GM21423 (cell line): ENCODE results near the gene NR2E1.

Experiments used
- ATAC-seq: cut with Tn5 transposase; IDR thresholded peaks from one replicate; pipeline ENCODE4 v1.9.1; 2021; ENCODE audit warnings: mild to moderate bottlenecking, moderate library complexity; ENCODE audit not compliant: unreplicated experiment

NR2E1 gene

GRCh38 chr6:108165714-108166663, at the start of gene NR2E1:
Gene NR2E1 (plus strand): TSS chr6:108166022. CDS start chr6:108166766, 744 bp downstream.
- no peak for ATAC-seq

- ATAC-seq, result no peak
Observed at GRCh38 chr6:108116546-108117426, 49.0 kb upstream of the NR2E1 start.

- no peak for ATAC-seq
Observed at GRCh38 chr6:108117427-108118358, 48.1 kb upstream of the NR2E1 start.

GRCh38 chr6:108118359-108118724, 47.5 kb upstream of the NR2E1 start:
- ATAC-seq, result no peak

GRCh38 chr6:108118810-108119768, 46.7 kb upstream of the NR2E1 start:
- no peak for ATAC-seq

DNA sequence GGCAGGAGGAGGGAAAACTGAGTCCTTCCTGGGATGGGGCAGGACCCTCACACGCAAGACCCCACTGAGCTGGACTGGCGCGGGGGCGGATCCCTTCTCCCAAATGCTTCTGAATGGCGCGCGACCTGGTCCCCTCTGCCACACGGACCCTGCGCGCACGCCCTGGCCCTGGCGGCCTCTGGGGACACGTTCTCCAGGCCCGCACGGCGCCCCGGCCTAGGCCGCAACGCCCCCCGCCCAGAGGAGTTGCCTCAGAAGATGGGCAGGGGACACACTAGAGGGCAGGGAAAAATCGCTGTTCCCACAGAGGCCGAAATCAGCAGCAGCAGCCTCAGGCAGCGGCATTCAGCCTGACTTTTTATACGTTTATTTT, 46.1 kb upstream of the NR2E1 start:
- ATAC-seq, result no peak

DNA sequence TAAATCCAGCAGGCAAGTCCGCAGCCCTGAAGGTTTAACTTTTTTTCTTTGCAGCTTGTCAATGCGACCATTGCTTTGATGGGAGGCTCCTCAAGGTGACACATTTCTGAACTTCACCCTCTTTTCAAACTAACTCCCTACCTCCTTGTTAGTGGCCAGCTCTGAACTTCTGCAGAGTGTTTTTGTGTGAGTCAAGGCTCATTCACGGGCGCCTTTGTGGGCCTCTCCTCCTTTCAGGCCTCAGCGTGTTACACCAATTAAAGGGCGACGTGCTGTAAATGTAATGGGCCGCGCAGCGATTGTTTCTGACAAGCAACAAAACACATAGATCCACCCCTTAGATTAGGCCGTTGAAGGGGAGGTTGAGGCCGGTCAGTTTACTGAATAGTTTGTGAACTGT, 45.5 kb upstream of the NR2E1 start:
- no peak for ATAC-seq

- ATAC-seq, result no peak
Observed at GRCh38 chr6:108121612-108122011, 44.2 kb upstream of the NR2E1 start.

GRCh38 chr6:108123481-108123929, 42.3 kb upstream of the NR2E1 start:
- no peak for ATAC-seq

DNA sequence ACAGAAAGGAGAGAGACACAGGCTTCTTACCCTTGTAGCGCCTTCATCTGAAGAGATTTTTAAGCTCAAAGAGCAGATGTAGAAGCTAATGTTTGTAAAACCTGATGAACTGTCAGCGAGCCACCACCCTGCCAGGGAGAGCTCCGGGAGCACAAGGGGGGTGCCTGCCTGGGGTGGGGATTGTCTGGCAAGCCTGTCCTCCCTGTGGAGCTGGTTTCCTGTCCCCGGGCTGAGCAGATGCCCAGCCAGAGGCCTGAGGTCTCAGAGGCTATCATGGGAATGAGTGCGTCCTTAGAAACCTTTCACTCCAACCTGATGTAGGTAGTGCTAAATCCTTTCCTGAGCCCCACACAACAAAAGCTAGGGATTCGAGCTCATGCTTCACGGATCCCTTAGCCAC, 41.9 kb upstream of the NR2E1 start:
- no peak for ATAC-seq

GRCh38 chr6:108127056-108127455, 38.8 kb upstream of the NR2E1 start:
- ATAC-seq, result no peak

DNA sequence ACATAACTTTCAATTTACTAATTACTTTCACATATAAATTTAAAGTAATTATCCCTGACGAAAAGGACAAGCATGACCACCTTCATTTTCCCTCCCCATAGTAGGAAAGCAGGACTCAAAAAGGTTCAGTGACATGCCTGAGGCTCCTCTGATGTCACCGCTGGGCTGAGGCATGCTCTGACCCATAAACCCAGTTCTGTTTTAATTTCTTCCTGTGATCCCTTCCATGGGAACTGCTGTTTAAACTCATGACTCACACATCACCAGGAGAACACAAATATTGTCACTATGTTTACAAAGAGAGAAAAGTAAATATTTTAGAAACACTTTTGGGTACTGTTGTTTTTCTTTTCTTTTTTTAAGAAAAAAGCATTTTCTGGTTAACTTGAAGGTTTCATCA, 38.0 kb upstream of the NR2E1 start:
- no peak for ATAC-seq

DNA sequence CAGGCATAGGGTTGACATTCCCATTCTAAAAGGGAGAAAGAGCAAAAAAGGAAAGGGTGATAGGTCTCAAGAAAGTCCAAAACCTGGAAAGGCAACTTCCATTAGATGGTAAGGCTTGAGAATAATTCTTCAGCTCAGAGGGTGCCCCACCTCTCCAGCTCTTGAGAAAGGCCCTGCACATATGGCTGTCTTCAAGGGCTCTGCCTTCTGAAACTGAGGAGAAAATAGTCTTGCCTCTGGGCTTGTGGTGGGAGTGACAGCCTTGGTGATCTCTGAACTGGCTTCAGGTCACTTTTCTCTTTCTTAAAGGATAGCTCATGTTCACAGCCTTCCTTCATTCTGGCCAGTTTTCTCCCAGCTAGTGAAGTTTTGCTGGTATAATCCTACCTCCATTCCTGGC, 35.6 kb upstream of the NR2E1 start:
- ATAC-seq, result no peak

- ATAC-seq, result no peak
Observed at GRCh38 chr6:108132863-108133262, 33.0 kb upstream of the NR2E1 start.

DNA sequence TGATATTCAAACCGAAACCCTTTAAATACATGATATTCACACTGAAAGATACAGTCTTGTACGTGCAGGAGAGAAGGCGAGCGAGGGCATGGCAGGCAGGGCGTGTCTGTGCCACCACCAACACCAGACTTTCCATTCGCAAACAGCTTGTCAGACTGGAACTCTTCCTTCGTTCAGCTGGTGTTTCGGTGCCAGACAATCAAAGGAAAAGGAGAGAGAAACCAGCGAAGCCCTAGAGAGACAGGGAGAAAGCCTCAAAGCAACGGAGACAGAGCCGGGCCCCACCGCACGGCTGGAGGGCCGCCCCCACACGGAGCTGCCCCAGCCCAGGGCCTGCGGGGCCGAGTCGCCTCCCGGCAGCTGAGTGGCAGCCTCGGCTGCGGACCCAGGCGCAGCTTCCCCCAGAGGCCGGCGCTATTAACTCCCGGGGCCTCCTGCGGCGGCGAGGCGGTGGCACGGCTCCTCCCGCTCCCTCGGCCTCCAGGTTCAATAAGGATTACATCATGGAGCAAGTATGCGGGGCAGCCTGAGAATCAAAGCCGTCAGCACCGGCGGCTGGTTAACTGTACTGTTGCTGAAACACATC, 32.1 kb upstream of the NR2E1 start:
- ATAC-seq, result no peak

DNA sequence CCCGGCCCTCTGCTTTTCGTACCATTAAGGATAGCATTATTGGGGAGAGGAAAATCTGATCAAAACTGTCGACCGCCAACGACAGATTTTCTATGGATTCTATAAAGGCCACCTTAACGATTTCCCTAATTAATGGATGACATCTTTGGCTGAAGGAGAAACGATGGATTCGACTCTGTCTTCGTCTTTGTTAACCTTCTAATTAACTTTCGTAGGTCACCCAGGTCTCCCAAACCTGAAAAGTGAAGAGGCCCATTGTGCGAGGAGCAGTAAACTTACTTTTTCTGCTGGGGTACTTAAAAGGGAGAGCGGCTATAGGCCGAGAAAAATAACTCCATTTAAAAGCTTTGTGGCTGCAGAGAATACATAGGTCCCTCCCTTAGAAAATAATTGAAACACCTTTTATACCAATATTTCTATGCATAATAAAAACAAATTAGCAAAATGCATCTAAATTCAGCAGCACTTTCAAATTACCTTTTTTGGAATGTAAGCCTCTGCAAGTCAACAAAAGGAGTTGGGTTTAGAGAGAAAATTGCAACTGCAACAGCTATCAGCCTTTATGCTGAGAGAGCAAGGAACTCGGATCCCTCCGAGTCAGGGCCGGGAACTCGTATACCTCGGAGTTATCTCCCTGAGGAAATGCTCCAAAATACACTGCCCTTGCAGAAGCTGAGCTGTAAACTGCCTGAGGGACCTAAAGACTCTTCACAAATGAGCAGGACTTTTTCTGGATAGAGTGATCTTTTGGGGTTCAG, 31.4 kb upstream of the NR2E1 start:
- no peak for ATAC-seq

DNA sequence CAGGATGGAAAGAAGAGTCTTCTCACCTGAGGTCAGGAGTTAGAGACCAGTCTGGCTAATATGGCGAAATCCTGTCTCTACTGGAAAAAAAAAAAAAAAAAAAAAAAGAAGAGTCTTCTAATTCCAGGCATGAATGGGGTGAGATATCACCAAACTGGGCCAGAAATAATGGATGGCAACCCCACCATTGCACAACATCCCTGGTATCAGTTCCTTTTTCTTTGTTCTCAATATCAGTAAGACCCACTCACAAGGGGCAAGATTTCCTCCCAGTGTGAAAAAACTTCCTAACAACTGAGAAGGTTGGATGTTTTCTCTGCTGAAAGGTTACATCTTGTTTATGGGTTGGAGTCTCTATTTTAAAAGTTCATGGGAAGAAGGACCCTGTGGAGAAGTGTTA, 23.6 kb upstream of the NR2E1 start:
- no peak for ATAC-seq

DNA sequence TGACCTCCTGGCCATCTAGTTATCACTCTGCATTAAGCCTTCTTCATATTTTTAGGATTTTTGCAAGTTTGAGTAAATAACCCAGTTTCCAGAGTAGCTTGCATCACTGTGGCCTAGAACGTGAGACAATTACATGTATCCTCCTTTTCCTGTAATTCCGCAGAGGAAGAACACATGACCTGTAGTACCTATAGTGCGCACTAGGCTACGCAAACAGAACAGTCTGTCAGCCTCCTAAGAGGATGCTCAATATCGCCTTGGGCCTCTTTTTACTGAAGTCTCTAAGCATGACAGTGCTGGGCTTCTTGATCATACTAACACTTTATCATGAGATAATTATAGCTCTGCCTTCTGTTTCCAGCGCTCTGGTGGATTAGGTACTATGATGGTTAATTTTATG, 20.2 kb upstream of the NR2E1 start:
- ATAC-seq, result no peak
